Epithelial cell of proximal tubule (primary cell): ENCODE measurements around the gene ATP2C2. TPM values are rescaled to one million over a fixed set of nuclear protein-coding genes. Genes with fewer than 3 reads are reported as not detected.

ENCODE experiments used
- DNase-seq: peaks from one replicate; pipeline ENCODE4 v3.0.0-alpha.2; 2011; ENCODE audit warnings: low read depth
- H3K4me3 ChIP-seq: 2 replicates; pipeline ENCODE4 v1.5.1; 2011; ENCODE audit warnings: low read depth, mild to moderate bottlenecking, low read length
- total RNA-seq: library from RNA; depleted of rRNA; stranded (reverse); fragments of >200 nt; gene quantifications from 2 replicates; pipeline ENCODE4 v1.2.3, GENCODE V29; 2015
- TF ChIP-seq, protein P1 (sequence below): conservative IDR thresholded peaks from 2 replicates; pipeline ENCODE4 v1.5.1; 2012; ENCODE audit warnings: low read depth, mild to moderate bottlenecking, low read length

ATP2C2 gene
- total RNA-seq, 1 donor from 2014 or later, result 6.3 TPM

DNA sequence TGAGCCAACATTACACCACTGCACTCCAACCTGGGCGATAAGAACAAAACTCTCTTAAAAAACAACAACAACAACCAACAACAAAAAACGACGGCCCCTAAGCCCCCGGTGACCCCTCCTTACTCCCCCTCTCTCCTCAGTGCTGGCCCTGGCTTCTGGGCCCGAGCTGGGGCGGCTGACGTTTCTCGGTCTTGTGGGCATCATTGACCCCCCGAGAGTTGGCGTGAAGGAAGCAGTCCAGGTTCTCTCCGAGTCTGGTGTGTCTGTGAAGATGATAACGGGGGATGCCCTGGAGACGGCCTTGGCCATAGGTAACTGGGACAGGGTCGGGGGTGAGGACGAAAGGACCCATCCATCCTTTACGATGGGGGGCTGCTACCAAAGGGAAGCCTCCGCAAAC, 83.4 kb downstream of the ATP2C2 start:
- no peak overlapping the region for H3K4me3 ChIP-seq
- no peak for DNase-seq
- TF ChIP-seq, protein P1, sequence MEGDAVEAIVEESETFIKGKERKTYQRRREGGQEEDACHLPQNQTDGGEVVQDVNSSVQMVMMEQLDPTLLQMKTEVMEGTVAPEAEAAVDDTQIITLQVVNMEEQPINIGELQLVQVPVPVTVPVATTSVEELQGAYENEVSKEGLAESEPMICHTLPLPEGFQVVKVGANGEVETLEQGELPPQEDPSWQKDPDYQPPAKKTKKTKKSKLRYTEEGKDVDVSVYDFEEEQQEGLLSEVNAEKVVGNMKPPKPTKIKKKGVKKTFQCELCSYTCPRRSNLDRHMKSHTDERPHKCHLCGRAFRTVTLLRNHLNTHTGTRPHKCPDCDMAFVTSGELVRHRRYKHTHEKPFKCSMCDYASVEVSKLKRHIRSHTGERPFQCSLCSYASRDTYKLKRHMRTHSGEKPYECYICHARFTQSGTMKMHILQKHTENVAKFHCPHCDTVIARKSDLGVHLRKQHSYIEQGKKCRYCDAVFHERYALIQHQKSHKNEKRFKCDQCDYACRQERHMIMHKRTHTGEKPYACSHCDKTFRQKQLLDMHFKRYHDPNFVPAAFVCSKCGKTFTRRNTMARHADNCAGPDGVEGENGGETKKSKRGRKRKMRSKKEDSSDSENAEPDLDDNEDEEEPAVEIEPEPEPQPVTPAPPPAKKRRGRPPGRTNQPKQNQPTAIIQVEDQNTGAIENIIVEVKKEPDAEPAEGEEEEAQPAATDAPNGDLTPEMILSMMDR, result no peak

- DNase-seq, result no peak
- no peak overlapping the region for H3K4me3 ChIP-seq
- TF ChIP-seq, protein P1, result no peak
Observed at GRCh38 chr16:84453061-84453752, 84.9 kb downstream of the ATP2C2 start.

GRCh38 chr16:84454611-84455010, 86.3 kb downstream of the ATP2C2 start:
- DNase-seq, result no peak
- H3K4me3 ChIP-seq, result no peak overlapping the region
- TF ChIP-seq, protein P1, result no peak

DNA sequence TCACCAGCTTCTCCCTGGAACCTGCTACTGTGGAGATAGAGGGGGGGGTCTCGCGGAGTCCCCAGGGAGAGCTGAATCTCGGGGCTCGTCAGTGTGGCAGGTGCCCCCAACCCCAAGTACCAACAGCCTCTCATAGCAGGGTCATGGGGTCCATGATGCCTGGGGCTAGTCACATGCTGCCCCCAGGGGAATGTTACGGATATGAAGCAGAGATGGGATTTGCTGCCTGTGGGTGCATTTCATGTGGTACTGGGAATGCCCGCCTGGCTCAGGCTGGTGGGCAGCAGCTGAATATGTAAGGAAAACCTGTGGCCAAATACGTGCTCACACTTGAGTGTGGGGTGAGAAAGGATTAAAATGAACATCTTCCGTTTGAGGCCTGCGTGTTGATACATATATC, 86.7 kb downstream of the ATP2C2 start:
- DNase-seq, result no peak
- no peak overlapping the region for H3K4me3 ChIP-seq
- TF ChIP-seq, protein P1, result no peak

DNA sequence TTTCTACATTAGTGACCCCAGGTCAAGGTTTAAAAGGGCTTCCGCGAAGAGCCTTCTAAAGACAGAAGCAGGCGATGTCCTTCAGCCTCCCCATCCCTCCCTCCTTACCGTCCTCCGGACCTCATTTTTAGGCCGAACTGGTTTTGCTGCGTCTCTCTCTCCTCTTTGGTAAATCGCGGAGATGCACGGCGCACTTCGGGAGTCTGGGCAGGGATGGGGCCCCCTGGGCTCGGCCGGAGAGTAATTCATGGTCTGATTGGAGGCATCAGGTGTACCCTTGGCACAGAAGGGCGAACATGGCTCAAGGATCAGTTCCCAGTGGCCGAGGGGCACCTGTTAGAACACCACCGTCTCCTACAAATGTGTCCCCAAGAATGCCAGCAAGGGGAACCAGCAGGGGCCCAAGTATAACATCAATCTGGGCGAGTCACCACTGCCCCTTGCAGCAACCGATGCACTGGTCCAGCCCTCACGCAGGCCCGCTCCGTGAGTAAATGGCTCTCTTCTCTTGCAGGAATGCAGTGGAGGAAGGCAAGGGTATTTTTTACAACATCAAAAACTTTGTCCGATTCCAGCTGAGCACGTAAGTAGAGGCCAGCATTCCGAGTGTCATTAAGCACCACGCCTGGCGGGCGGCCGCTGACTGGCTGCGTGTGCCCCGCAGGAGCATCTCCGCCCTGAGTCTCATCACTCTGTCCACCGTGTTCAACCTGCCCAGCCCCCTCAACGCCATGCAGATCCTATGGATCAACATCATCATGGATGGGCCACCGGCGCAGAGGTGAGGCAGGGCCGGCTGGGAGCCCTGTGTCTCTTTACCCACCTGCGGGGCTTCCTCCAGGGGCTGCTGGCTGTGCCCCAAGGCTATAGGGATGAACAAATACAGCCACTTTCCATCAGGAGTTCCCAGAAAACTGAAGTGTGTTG, 90.5 kb downstream of the ATP2C2 start:
- DNase-seq, result no peak
- H3K4me3 ChIP-seq, result no peak overlapping the region
- TF ChIP-seq, protein P1, result no peak

GRCh38 chr16:84459533-84459894, 91.2 kb downstream of the ATP2C2 start:
- TF ChIP-seq, protein P1, result no peak
- no peak overlapping the region for H3K4me3 ChIP-seq
- no peak for DNase-seq
